ENCODE data around the gene POLN.
"Not testable (repeated sequence)": the region's sequence is repeated elsewhere in the genome, so short reads cannot be mapped to it uniquely, and the experiment has no call there.

The POLN gene

GRCh38 chr4:2275044-2275397 lies 33.1 kb upstream of the POLN start:
- not testable (repeated sequence) for DNase-seq

GRCh38 chr4:2274320-2275043 lies 32.6 kb upstream of the POLN start:
- no peak for DNase-seq

GRCh38 chr4:2273657-2274319 lies 31.9 kb upstream of the POLN start:
- DNase-seq, result no peak

GRCh38 chr4:2273221-2273620 lies 31.3 kb upstream of the POLN start:
- no peak for DNase-seq

- DNase-seq, result no peak
Measured at GRCh38 chr4:2272828-2273120, 30.9 kb upstream of the POLN start.

GRCh38 chr4:2272026-2272827 lies 30.3 kb upstream of the POLN start:
- no peak for DNase-seq

GRCh38 chr4:2271279-2272025 lies 29.5 kb upstream of the POLN start:
- DNase-seq, result no peak

GRCh38 chr4:2270341-2271165 lies 28.6 kb upstream of the POLN start:
- DNase-seq, result no peak

- DNase-seq, result no peak
Measured at GRCh38 chr4:2269618-2270163, 27.8 kb upstream of the POLN start.

- DNase-seq, result no peak
Measured at GRCh38 chr4:2269206-2269531, 27.2 kb upstream of the POLN start.

GRCh38 chr4:2268357-2269205 lies 26.7 kb upstream of the POLN start:
- DNase-seq, result no peak

- DNase-seq, result no peak
Measured at GRCh38 chr4:2267841-2268240, 25.9 kb upstream of the POLN start.

GRCh38 chr4:2267320-2267811 lies 25.4 kb upstream of the POLN start:
- DNase-seq, result no peak

- no peak for DNase-seq
Measured at GRCh38 chr4:2266821-2267220, 24.9 kb upstream of the POLN start.

GRCh38 chr4:2266181-2266580 lies 24.3 kb upstream of the POLN start:
- no peak for DNase-seq

GRCh38 chr4:2265113-2266110 lies 23.5 kb upstream of the POLN start:
- no peak for DNase-seq

- DNase-seq, result no peak
Measured at GRCh38 chr4:2264481-2265041, 22.6 kb upstream of the POLN start.

GRCh38 chr4:2263926-2264321 lies 22.0 kb upstream of the POLN start:
- no peak for DNase-seq

GRCh38 chr4:2262944-2263250 lies 21.0 kb upstream of the POLN start:
- DNase-seq, result no peak
